HuH-7 (cell line): ENCODE results near the gene CELF5.
"Not testable (repeated sequence)": the region's sequence is repeated elsewhere in the genome, so short reads cannot be mapped to it uniquely, and the experiment has no call there.

Experiments used
- DNase-seq: peaks from one replicate; pipeline ENCODE4 v3.0.0; 2011; ENCODE audit warnings: low spot score

CELF5 gene

GRCh38 chr19:3207461-3208242, 16.8 kb upstream of the CELF5 start:
- DNase-seq = no peak

GRCh38 chr19:3208317-3209207, 15.9 kb upstream of the CELF5 start:
- DNase-seq = no peak

- DNase-seq = peak; percentile 89
Measured at GRCh38 chr19:3210347-3211017, 14.0 kb upstream of the CELF5 start.

GRCh38 chr19:3211191-3211590, 13.3 kb upstream of the CELF5 start:
- no peak for DNase-seq

- DNase-seq = no peak
Measured at GRCh38 chr19:3213159-3213558, 11.3 kb upstream of the CELF5 start.

GRCh38 chr19:3216874-3217273, 7.6 kb upstream of the CELF5 start:
- DNase-seq = no peak

- no peak for DNase-seq
Measured at GRCh38 chr19:3220576-3220975, 3.9 kb upstream of the CELF5 start.

- DNase-seq = not testable (repeated sequence)
Measured at GRCh38 chr19:3221576-3221975, 2.9 kb upstream of the CELF5 start.

GRCh38 chr19:3222709-3223108, 1.8 kb upstream of the CELF5 start:
- DNase-seq = no peak

- no peak for DNase-seq
Measured at GRCh38 chr19:3225169-3225485, 666 bp downstream of the CELF5 start.

GRCh38 chr19:3225677-3226093, 1.2 kb downstream of the CELF5 start:
- no peak for DNase-seq

- DNase-seq = no peak
Measured at GRCh38 chr19:3227054-3227626, 2.7 kb downstream of the CELF5 start.

GRCh38 chr19:3229346-3229743, 4.9 kb downstream of the CELF5 start:
- DNase-seq = no peak

GRCh38 chr19:3229888-3230496, 5.5 kb downstream of the CELF5 start:
- DNase-seq = no peak

GRCh38 chr19:3231288-3231687, 6.8 kb downstream of the CELF5 start:
- no peak for DNase-seq

GRCh38 chr19:3233116-3233515, 8.7 kb downstream of the CELF5 start:
- DNase-seq = no peak

- DNase-seq = no peak
Measured at GRCh38 chr19:3233831-3234230, 9.4 kb downstream of the CELF5 start.

- DNase-seq = no peak
Measured at GRCh38 chr19:3234800-3235199, 10.3 kb downstream of the CELF5 start.

- DNase-seq = not testable (repeated sequence)
Measured at GRCh38 chr19:3235604-3236003, 11.1 kb downstream of the CELF5 start.

GRCh38 chr19:3236272-3236671, 11.8 kb downstream of the CELF5 start:
- no peak for DNase-seq

GRCh38 chr19:3238066-3238561, 13.7 kb downstream of the CELF5 start:
- no peak for DNase-seq

GRCh38 chr19:3239367-3239766, 14.9 kb downstream of the CELF5 start:
- no peak for DNase-seq
